ENCODE data around the gene ZZZ3. TPM values are rescaled to one million over a fixed set of nuclear protein-coding genes. Genes with fewer than 3 reads are reported as not detected.
"Not testable (repeated sequence)": the region's sequence is repeated elsewhere in the genome, so short reads cannot be mapped to it uniquely, and the experiment has no call there.

Gene ZZZ3
- total RNA-seq, 4 donors from 2014 or later: 36.6 to 182 (median 79.6) TPM

GRCh38 chr1:77709727-77710126 is 27.3 kb upstream of the ZZZ3 start:
- H3K36me3 ChIP-seq: no peaks in the 10 kb centered on the region
- H3K4me1 ChIP-seq: no peaks in the 10 kb centered on the region
- intact Hi-C loops (cut with DNase I; ENCODE audit: low total_unique reads): no loop called here

GRCh38 chr1:77706321-77706720 is 23.9 kb upstream of the ZZZ3 start:
- DNase-seq: no peak
- no peaks in the 10 kb centered on the region for H3K27me3 ChIP-seq
- no peak overlapping the region for H3K27ac ChIP-seq
- intact Hi-C loops (cut with DNase I; ENCODE audit: low total_unique reads): no loop called here
- no peaks in the 10 kb centered on the region for H3K4me1 ChIP-seq
- no peak overlapping the region for H3K4me3 ChIP-seq
- no peak for TF ChIP-seq POLR2A (IDR thresholded peaks at IDR 0.05)
- TF ChIP-seq CTCF (IDR thresholded peaks at IDR 0.05): no peak
- H3K36me3 ChIP-seq: no peaks in the 10 kb centered on the region
- no peaks in the 10 kb centered on the region for H3K9me3 ChIP-seq

More at GRCh38 chr1:77709727-77710126, 27.3 kb upstream of the ZZZ3 start:
- TF ChIP-seq CTCF (IDR thresholded peaks at IDR 0.05): no peak
- TF ChIP-seq POLR2A (IDR thresholded peaks at IDR 0.05): no peak
- Histone ChIP-seq H3K27ac (no peak overlapping the region), H3K4me3 (no peak overlapping the region), H3K27me3 (no peaks in the 10 kb centered on the region), H3K9me3 (no peaks in the 10 kb centered on the region)
- DNase-seq: no peak

GRCh38 chr1:77704736-77705135 is 22.3 kb upstream of the ZZZ3 start:
- intact Hi-C loops (cut with DNase I; ENCODE audit: low total_unique reads): no loop called here
- no peak overlapping the region for H3K4me3 ChIP-seq
- no peaks in the 10 kb centered on the region for H3K9me3 ChIP-seq
- DNase-seq: no peak
- no peaks in the 10 kb centered on the region for H3K4me1 ChIP-seq
- TF ChIP-seq POLR2A (IDR thresholded peaks at IDR 0.05): no peak
- H3K27ac ChIP-seq: no peak overlapping the region
- no peaks in the 10 kb centered on the region for H3K27me3 ChIP-seq
- no peaks in the 10 kb centered on the region for H3K36me3 ChIP-seq

GRCh38 chr1:77699673-77700072 is 17.2 kb upstream of the ZZZ3 start:
- H3K9me3 ChIP-seq; H3K27me3 ChIP-seq; H3K4me3 ChIP-seq; H3K4me1 ChIP-seq; H3K27ac ChIP-seq; intact Hi-C loops (cut with DNase I; ENCODE audit: low total_unique reads); H3K36me3 ChIP-seq; DNase-seq: not testable (repeated sequence)

GRCh38 chr1:77697441-77697840 is 15.0 kb upstream of the ZZZ3 start:
- no peaks in the 10 kb centered on the region for H3K9me3 ChIP-seq
- H3K36me3 ChIP-seq: no peaks in the 10 kb centered on the region
- DNase-seq: no peak
- H3K4me1 ChIP-seq: no peaks in the 10 kb centered on the region
- intact Hi-C loops (cut with DNase I; ENCODE audit: low total_unique reads): no loop called here
- H3K27ac ChIP-seq: no peak overlapping the region
- H3K4me3 ChIP-seq: no peak overlapping the region
- H3K27me3 ChIP-seq: no peaks in the 10 kb centered on the region
- TF ChIP-seq CTCF (IDR thresholded peaks at IDR 0.05) (no peak), POLR2A (IDR thresholded peaks at IDR 0.05) (no peak)

- Histone ChIP-seq H3K9me3 (no peaks in the 10 kb centered on the region), H3K4me1 (no peaks in the 10 kb centered on the region), H3K27me3 (no peaks in the 10 kb centered on the region), H3K27ac (no peak overlapping the region), H3K36me3 (no peaks in the 10 kb centered on the region), H3K4me3 (no peak overlapping the region)
- no peak for TF ChIP-seq POLR2A (IDR thresholded peaks at IDR 0.05)
- TF ChIP-seq CTCF (IDR thresholded peaks at IDR 0.05): no peak
- no peak for DNase-seq
- intact Hi-C loops (cut with DNase I; ENCODE audit: low total_unique reads): no loop called here
Observed at GRCh38 chr1:77688939-77689338, 6.5 kb upstream of the ZZZ3 start.
